Measurements from ENCODE around the gene CGB8. TPM values are rescaled to one million over a fixed set of nuclear protein-coding genes. Genes with fewer than 3 reads are reported as not detected.

CGB8 gene
- total RNA-seq, 1 donor: not detected

DNA sequence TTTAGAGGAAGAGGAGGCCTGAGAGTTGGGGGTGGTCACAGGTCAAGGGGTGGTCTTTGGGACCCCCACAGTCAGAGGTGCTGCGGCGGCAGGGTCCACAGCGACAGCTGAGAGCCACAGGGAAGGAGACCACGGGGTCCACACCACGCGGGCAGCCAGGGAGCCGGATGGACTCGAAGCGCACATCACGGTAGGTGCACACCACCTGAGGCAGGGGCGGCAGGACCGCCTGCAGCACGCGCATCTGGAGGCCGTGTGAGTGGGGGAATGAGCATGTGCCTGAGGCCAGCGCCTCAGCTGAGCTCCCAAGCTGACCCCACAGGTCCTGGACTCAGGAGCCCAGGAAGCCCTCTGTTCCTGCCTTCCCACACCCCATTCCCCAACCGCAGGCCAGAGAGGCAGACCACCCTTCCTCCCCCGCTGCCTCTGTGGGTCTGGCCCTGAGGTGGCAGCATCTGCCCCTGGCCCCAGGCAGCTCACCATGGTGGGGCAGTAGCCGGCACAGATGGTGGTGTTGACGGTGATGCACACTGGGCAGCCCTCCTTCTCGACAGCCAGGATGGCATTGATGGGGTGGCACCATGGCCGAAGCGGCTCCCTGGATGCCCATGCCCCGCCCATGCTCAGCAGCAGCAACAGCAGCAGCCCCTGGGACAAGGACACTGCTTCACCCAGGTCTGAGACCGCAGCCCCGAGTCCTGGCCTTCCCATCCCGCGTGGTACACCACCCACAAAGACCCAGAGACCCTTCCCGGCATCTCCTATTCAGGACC is 32.7 kb downstream of the CGB8 start:
- DNase-seq (ENCODE audit: low read depth): no peak
- no peak overlapping the region for H3K4me3 ChIP-seq (ENCODE audit: low read depth, low read length)
- TF ChIP-seq, protein P1, sequence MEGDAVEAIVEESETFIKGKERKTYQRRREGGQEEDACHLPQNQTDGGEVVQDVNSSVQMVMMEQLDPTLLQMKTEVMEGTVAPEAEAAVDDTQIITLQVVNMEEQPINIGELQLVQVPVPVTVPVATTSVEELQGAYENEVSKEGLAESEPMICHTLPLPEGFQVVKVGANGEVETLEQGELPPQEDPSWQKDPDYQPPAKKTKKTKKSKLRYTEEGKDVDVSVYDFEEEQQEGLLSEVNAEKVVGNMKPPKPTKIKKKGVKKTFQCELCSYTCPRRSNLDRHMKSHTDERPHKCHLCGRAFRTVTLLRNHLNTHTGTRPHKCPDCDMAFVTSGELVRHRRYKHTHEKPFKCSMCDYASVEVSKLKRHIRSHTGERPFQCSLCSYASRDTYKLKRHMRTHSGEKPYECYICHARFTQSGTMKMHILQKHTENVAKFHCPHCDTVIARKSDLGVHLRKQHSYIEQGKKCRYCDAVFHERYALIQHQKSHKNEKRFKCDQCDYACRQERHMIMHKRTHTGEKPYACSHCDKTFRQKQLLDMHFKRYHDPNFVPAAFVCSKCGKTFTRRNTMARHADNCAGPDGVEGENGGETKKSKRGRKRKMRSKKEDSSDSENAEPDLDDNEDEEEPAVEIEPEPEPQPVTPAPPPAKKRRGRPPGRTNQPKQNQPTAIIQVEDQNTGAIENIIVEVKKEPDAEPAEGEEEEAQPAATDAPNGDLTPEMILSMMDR (IDR thresholded peaks at IDR 0.05; ENCODE audit: insufficient read depth, low read length): no peak

- no peak overlapping the region for H3K4me3 ChIP-seq (ENCODE audit: low read depth, low read length)
- DNase-seq (ENCODE audit: low read depth): no peak
- TF ChIP-seq, protein P1 (IDR thresholded peaks at IDR 0.05; ENCODE audit: insufficient read depth, low read length): no peak
Measured at GRCh38 chr19:49014870-49015255, 34.0 kb downstream of the CGB8 start.

GRCh38 chr19:49014123-49014869 is 34.6 kb downstream of the CGB8 start:
- DNase-seq (ENCODE audit: low read depth): no peak
- no peak overlapping the region for H3K4me3 ChIP-seq (ENCODE audit: low read depth, low read length)
- TF ChIP-seq, protein P1 (IDR thresholded peaks at IDR 0.05; ENCODE audit: insufficient read depth, low read length): no peak

DNA sequence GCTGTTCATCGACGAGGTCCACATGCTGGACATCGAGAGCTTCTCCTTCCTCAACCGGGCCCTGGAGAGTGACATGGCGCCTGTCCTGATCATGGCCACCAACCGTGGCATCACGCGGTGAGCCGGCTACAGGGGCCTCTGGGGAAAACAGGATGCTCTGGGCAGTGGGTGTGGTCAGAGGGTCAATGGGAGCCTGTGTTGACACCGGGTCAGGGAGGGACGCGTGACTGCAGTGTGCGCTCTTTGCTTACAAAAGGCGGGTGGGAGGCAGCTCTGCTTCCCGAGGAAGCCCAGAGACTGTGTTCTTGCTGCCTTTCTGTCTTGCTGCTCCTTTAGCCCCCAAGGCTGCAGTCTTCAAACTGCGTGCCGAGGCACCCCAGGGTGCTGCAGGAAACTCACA is 37.7 kb downstream of the CGB8 start:
- no peak overlapping the region for H3K4me3 ChIP-seq (ENCODE audit: low read depth, low read length)
- TF ChIP-seq, protein P1 (IDR thresholded peaks at IDR 0.05; ENCODE audit: insufficient read depth, low read length): no peak
- DNase-seq (ENCODE audit: low read depth): no peak

DNA sequence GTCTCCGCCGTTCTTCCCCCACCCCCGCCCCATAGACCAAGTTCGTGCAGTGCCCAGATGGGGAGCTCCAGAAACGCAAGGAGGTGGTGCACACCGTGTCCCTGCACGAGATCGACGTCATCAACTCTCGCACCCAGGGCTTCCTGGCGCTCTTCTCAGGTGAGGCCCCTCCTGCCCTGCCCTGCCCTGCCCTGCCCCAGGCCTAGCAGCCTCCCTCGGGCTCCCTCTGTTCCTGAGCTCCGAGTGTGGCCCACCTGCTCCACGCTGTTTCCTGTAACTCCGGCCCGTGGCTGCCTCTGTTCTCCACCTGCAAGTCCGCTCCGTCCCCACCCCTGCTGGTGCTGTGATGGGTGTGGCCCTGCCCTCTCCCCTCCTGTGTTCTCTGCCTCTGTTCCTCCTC is 38.5 kb downstream of the CGB8 start:
- TF ChIP-seq, protein P1 (IDR thresholded peaks at IDR 0.05; ENCODE audit: insufficient read depth, low read length): no peak
- H3K4me3 ChIP-seq (ENCODE audit: low read depth, low read length): no peak overlapping the region
- no peak for DNase-seq (ENCODE audit: low read depth)

DNA sequence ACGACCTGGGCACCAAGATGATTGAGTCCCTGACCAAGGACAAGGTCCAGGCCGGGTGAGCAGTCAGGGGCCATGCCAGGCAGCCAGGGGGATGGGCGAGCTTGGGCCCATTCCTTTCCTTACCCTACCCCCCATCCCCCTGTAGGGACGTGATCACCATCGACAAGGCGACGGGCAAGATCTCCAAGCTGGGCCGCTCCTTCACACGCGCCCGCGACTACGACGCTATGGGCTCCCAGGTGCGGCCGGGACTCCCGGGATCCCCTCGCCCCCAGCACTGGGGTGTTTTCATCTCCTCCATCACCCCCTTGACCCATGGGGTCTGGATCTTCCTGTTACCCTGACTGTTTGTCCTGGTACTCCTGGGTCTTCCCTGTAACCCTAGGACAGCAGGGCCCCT is 39.1 kb downstream of the CGB8 start:
- DNase-seq (ENCODE audit: low read depth): no peak
- TF ChIP-seq, protein P1 (IDR thresholded peaks at IDR 0.05; ENCODE audit: insufficient read depth, low read length): no peak

More for the DNA sequence above, 39.1 kb downstream of the CGB8 start:
- no peak overlapping the region for H3K4me3 ChIP-seq (ENCODE audit: low read depth, low read length)

All from fibroblast of the aortic adventitia (primary cell).